GM13976 (cell line): ENCODE data around the gene GNG14.
A peak's percentile ranks its signal among the peaks of the same experiment; 100 is the strongest.
"Not testable (repeated sequence)": the region's sequence is repeated elsewhere in the genome, so short reads cannot be mapped to it uniquely, and the experiment has no call there.

Source experiments
- DNase-seq: peaks from one replicate; pipeline ENCODE4 v3.0.0; 2012; ENCODE audit warnings: low spot score
- in situ Hi-C: fragments of 300-500 bp; cut with MboI; formaldehyde crosslinking; loops from one replicate; pipeline ENCODE4 v1.12.0; 2022; ENCODE audit warnings: low sequenced_read_pairs, mixed read lengths, inconsistent platforms; ENCODE audit not compliant: unreplicated experiment
- TF ChIP-seq, protein P1 (sequence below): IDR thresholded peaks from 2 replicates; pipeline ENCODE4 v1.5.1; 2012; ENCODE audit warnings: borderline replicate concordance, mild to moderate bottlenecking; ENCODE audit not compliant: insufficient read depth; ENCODE audit errors: extremely low read depth, missing control alignments, control extremely low read depth

Gene GNG14

DNA sequence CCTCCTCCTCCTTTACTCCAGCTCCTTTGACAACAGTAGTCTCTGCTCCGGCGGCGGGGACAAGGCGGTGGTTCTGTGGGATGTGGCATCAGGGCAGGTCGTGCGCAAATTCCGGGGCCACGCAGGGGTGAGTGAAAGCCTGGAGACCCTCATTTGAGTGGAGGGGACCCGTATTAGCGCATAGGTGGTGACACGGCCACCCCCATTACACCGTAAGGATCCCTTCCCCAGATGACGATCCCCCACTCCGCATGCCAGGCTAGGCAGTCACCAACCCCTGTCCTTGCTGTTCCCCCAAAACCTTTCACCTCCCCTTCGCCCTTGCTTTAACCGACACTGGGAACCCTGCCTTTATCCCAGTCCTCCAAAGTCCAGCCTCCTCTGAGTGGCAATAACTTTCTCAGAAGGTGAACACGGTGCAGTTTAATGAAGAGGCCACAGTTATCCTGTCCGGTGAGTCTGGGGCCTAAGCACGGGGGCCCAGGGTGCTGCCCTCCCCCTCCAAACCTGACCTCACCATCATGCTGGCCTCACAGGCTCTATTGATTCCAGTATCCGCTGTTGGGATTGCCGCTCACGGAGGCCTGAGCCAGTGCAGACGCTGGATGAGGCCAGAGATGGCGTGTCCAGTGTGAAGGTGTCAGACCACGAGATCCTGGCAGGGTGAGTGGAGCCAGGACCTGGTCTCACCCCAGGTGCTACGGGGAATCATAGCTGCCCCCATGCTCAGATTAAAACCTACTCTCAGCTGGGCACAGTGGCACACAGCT, 17.5 kb upstream of the GNG14 start:
- TF ChIP-seq, protein P1, sequence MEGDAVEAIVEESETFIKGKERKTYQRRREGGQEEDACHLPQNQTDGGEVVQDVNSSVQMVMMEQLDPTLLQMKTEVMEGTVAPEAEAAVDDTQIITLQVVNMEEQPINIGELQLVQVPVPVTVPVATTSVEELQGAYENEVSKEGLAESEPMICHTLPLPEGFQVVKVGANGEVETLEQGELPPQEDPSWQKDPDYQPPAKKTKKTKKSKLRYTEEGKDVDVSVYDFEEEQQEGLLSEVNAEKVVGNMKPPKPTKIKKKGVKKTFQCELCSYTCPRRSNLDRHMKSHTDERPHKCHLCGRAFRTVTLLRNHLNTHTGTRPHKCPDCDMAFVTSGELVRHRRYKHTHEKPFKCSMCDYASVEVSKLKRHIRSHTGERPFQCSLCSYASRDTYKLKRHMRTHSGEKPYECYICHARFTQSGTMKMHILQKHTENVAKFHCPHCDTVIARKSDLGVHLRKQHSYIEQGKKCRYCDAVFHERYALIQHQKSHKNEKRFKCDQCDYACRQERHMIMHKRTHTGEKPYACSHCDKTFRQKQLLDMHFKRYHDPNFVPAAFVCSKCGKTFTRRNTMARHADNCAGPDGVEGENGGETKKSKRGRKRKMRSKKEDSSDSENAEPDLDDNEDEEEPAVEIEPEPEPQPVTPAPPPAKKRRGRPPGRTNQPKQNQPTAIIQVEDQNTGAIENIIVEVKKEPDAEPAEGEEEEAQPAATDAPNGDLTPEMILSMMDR, result no peak
- DNase-seq, result no peak
- in situ Hi-C loops, result loop anchor here (10.0 kb wide), 1 partner anchor 96 kb away; no protein-coding TSS in a partner anchor

DNA sequence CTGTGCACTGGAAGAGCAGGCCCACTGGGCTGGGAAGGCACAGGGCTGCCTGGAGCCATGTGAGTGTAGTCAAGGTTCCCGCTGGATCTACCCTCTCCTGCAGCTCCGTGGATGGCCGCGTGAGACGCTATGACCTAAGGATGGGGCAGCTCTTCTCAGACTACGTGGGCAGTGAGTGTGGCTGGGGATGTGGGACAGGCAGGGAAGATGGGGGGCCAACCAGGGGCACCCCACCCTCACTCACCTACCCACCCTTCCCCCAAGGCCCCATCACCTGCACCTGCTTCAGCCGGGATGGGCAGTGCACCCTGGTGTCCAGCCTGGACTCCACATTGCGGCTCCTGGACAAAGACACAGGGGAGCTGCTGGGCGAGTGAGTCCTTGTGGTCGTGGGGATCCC, 15.1 kb upstream of the GNG14 start:
- in situ Hi-C loops, result loop anchor here (10.0 kb wide), 1 partner anchor 98 kb away; no protein-coding TSS in a partner anchor
- no peak for DNase-seq
- TF ChIP-seq, protein P1, result no peak

DNA sequence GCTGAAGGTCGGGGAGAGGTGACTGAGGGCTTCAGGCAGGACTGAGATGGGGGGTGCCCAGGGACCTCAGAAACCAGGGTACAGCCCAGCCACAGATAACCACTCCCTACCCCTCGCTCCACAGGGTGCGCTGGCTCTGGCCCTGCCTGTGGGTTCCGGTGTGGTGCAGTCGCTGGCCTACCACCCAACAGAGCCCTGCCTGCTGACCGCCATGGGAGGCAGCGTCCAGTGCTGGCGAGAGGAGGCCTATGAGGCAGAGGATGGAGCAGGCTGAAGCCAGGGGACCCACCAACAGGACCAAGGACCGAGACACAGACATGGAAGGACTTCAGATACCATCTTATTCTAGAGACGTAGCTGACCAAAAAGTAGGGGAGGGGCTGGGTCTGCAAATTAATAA, 12.4 kb upstream of the GNG14 start:
- TF ChIP-seq, protein P1, result no peak
- DNase-seq, result no peak
- in situ Hi-C loops, result loop anchor here (10.0 kb wide), 1 partner anchor 101 kb away; no protein-coding TSS in a partner anchor

DNA sequence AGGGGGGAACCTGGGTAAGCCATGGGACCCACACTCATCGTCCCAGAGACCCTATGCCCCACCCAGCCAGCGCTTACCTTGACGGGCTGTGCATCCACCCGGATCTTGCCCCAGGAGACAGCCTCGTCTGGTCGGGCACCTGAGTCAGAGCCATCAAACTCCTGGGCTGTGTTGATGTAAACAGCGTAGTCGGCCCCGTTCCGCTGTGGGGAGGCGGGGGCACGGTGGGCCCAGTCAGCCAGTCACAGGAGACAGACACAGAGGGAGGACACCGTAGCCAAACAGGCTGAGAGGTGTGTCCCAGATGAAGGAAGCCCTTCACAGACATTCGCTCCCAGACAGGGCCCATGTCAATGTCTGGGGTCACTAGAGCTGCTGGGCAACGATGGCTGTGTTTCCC, 11.9 kb upstream of the GNG14 start:
- DNase-seq, result no peak
- in situ Hi-C loops, result loop anchor here (10.0 kb wide), 1 partner anchor 101 kb away; no protein-coding TSS in a partner anchor
- TF ChIP-seq, protein P1, result no peak

DNA sequence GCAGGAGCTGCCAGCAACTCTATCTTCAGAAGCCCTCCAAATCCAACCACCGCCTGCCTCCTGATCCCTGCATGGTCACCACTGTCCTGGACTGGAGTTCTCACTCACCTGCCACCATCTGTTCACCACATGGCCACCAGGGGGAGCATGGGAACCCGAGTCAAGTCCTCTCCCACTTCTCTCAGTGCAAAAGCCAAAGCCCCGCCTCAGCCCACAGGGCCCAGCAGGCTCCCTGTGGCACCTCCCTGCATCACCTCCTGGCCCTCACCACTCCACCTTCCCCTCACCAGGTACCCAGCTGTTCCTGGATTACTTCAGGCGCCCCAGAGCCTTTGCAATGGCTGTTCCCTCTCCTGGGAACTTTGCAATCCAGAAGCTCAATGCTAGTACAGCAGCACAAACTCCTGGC, 11.4 kb upstream of the GNG14 start:
- TF ChIP-seq, protein P1, result peak; percentile 86
- peak; percentile 87 for DNase-seq
- in situ Hi-C loops, result loop anchor here (10.0 kb wide), 1 partner anchor 102 kb away; no protein-coding TSS in a partner anchor

DNA sequence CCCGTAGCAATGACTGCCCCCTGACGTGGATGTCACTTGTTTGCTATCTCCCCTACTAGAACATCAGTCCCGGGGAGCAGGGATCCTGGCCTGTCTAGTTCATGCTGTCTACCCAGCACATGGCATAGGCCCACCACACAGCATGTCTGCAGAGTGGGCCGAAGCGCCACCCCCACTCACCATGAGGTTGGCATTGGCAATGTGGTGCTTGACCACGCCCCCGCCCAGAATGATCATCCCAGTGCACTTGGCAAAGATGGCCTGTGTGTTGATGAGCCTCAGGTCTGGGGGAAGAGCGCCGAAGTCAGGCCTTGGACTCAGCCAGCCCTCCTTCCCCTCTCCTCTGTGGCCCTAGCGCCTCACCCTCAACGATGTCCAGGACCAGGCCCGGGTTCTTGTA, 10.9 kb upstream of the GNG14 start:
- in situ Hi-C loops, result loop anchor here (10.0 kb wide), 1 partner anchor 102 kb away; no protein-coding TSS in a partner anchor
- DNase-seq, result no peak
- TF ChIP-seq, protein P1, result no peak

DNA sequence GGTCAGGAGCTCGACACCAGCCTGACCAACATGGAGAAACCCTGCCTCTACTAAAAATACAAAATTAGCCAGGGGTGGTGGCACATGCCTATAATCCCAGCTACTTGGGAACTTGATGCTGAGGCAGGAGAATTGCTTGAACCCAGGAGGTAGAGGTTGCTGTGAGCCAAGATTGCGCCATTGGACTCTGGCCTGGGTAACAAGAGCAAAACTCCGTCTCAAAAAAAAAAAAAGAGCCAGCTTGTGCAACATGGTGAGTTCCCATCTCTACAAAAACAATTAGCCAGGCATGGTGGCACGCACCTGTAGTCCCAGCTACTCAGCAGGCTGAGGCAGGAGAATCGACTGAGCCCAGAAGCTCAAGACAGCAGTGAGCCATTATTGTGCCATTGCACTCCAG, 9.8 kb upstream of the GNG14 start:
- in situ Hi-C loops, result loop anchor here (10.0 kb wide), 1 partner anchor 103 kb away; no protein-coding TSS in a partner anchor
- DNase-seq, result not testable (repeated sequence)
